ENCODE results near the gene OR2C3.
"Not testable (repeated sequence)": the region's sequence is repeated elsewhere in the genome, so short reads cannot be mapped to it uniquely, and the experiment has no call there.

Gene OR2C3

DNA sequence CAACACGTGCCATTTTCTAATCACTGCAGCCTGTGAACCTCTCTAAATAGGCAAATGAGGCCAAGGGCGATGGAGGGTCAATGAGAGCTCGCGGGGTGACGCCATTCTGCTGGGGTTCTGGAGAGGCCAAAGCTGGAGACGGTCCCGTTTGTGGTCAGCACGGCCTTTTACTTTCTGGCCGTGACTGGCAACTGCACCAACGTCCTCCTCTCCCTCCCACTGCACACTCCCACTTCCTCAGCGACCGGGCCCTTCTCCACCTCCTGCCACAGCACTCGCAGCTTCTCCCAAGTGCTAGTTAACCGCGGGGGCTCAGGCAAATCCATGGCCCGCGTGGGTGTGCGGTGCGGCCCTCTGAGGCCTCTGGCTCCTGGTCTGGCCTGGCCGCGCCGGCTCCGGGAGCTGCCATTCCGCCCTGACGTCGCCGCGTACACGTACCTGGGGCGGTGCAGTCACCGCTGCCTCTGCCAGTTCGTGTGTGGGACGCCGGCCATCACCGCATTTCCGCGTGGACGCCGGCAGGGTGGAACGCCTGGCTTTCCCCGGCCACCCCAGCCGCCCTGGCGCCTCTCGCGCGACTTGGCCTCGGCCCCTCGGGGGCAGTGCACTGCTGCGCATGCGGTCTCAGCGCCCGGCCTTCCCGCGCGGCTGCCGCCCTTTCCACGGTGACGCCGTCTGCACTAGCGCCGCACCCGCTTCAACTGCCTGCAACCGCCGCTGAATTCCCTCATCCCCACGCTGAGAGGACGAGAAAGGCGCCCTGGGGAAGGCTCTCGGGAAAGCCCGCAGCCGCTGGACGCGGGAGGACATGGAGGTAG lies 18.2 kb downstream of the OR2C3 start:
- no peak for DNase-seq

DNA sequence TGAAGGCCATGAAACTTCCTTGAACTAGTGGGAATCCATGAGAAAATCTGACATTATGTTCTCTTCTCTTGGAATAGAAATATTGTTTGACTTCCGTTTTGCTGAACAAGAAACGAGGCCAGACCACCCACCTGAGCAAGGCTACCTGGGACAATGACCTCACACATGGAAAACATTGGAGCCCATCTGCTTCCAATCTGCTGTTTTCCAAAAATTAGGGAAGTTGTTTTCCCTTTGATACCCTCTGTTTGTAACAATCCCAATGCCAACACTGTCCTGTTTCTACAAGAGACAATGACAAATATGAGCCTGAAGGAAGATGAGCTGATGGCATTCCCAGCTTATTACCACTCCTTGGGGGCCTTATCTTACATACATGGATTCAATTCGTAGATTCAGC lies 29.4 kb downstream of the OR2C3 start:
- no peak for DNase-seq

DNA sequence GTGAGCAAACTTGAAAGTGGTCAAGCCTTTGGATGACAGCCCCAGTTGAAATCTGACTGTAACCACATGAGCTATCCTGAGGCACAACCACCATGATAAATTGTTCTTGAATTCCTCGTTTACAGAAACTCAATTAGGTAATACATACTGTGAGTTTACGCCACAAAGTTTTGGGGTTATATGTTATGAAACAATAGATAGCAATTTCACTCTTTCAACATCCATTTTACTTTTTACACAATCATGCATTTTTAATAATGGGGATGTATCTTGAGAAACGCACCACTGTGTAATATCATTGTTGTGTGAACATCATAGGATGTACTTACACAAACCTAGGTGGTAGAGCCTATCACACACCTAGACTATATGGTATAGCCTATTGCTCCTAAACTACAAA lies 35.4 kb downstream of the OR2C3 start:
- DNase-seq, result no peak

DNA sequence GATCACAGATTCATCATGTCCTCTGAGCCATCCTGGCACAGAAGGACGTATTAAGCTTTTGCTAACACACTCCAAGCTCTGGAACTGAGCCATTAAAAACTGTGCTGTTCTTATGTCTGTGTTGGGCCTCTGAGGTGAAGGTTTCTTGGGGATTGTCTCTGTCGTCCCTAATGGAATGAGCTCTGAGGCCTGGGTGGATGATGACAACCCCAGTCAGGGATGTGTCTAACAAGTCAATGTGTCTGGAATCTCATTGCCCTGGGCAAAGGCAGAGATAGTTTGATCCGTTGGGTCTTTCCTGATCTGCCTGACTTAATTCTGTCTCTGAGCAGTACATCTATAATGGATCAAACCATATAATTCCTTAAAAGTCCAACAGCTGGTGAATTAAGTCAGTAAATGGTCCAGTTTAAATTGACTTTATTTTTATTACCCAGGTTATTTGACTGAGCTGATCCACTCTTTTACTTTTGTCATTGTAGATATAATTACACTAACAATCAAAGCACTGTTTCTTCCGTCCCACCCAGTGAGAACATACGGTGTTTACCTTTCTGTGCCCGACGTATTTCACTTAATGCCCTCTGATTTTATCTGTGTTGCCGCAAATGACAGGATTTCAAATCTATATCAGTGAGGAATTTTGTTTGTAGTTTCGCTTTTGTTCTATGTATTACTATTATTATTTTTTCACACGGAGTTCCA lies 39.5 kb downstream of the OR2C3 start:
- no peak for DNase-seq

DNA sequence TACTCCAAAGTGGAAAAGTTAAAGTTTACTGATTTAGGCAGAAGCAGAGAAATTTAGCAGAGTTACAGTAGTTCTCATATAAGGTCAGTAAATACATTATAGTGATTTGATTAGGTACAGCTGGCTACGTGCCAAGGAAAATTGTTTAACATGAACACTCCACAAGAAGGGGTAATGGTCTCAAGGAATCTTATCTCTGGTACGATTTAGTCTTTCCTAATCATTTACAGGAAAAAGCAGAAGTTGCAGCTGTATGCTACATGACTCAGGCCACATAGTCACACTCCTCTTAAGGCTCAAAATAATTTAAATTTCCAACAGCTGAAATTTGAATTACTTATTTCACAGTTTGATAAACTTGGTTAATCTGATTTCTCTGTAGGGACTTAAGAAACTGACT lies 41.5 kb downstream of the OR2C3 start:
- no peak for DNase-seq

DNA sequence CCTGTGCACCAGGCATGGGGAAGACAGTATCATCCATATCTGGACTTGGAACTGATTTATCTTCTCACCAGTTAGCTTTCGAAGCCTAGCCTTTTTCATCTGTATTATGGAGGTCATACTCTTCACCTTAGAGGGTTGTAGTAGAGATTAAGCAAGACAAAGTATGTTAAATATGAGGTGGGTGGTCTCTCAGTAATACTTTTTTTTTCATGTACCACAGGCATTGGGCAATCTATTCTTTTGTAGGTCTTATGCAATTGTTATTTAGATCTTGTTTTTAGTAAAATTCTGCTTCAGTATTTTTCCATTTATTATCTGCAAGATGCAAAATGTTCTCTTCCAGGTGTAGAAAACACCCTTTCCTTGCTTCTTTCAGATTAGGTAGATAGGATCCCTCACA lies 43.1 kb downstream of the OR2C3 start:
- no peak for DNase-seq

DNA sequence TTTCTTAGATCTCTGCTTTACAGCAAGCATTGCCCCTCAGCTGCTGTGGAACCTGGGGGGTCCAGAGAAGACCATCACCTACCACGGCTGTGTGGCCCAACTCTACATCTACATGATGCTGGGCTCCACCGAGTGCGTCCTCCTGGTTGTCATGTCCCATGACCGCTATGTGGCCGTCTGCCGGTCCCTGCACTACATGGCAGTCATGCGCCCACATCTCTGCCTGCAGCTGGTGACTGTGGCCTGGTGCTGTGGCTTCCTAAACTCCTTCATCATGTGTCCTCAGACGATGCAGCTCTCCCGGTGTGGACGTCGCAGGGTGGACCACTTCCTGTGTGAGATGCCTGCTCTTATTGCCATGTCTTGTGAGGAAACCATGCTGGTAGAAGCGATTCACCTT lies 44.9 kb downstream of the OR2C3 start:
- no peak for DNase-seq

DNA sequence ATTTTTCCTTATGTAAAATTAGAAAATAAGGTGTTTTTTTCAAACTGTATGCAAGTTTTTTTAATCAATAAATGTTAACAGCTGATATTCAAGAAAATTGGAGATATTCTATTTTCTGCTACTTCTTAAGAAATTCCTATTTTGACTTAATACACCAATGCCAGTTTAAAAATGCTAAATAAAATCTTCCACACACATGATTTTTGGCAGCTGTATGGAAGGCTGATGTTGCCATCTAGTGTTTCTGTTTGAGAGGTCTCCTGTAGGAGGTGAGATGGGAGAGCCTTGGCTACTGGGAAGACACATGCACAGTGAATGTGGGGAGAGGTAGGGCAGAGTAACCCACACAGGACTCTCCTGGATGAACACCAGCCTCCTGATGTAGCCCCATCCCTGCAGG lies 49.2 kb downstream of the OR2C3 start:
- DNase-seq, result peak in 9 of 56 donors; percentile 1 to 33 (median 7)

DNA sequence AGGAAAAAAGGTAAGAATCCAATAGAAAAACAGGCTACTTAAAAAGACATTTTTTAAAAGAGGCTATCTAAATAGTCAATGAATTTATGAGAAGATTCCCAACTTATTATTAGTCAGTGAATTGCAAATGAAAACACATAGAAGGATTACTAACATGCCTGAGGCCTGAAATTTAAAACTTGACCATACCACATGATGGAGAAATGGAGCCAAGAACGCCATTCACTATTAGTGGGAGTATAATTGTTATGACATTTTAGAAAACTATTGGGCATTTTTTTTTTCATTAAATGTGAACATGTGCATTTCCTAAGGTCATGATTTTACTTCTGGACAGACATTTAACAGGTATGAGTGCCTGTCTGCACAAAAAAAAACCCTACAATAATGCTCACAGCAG lies 53.5 kb downstream of the OR2C3 start:
- no peak for DNase-seq

DNA sequence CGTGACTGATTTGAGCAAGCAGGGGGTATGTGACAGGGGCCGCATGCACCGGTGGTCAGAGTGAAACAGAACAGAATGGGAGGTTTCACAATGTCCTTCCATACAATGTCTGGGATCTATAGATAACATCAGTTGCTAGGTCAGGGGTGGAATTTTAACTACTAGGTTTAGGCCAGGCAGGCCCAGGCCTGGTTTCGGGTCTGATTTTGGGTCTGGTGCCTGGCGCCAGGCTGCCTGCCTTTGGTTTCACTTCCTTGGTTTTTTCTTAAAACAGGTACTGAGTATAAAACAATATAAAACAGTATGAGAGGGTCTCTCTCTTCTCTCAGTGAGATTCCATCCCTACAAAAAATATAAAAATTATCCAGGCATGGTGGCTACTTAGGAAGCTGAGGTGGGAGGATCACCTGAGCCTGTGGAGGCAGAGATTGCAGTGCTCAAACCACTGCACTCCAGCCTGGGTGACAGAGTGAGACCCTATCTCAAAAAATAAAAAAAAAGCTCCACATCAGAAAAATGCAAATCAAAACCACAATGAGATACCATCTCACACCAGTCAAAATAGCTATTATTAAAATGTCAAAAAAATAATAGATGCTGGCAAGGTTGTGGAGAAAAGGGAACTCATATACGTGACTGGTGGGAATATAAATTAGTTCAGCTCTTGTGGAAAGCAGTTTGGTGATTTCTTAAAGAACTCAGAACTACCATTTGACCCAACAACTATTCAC lies 59.7 kb downstream of the OR2C3 start:
- DNase-seq, result not testable (repeated sequence)

DNA sequence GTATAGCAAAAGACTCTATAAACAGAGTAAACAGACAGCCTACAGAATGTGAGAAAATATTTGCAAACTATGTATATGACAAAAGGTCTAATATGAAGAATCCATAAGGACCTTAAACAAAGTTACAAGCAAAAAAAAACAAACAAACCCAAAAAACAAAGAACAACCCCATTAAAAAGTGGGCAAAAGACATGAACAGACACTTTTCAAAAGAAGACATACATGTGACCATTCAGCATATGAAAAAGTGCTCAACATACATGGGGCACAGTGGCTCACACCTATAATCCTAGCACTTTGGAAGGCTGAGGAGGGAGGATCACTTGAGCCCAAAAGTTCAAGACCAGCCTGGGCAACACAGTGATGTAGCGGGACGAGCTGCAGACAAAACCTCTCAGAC lies 60.4 kb downstream of the OR2C3 start:
- no peak for DNase-seq
